Kidney epithelial cell (primary cell): Measurements from ENCODE around the gene CHERP. TPM values are rescaled to one million over a fixed set of nuclear protein-coding genes. Genes with fewer than 3 reads are reported as not detected.

Experiments used
- DNase-seq: peaks from one replicate; pipeline ENCODE4 v3.0.0-alpha.2; 2010; ENCODE audit warnings: low read depth
- H3K27me3 ChIP-seq: 2 replicates; pipeline ENCODE4 v1.6.0; 2011; ENCODE audit warnings: low read length; ENCODE audit not compliant: control insufficient read depth, insufficient read depth
- H3K36me3 ChIP-seq: 2 replicates; pipeline ENCODE4 v1.5.1; 2011; ENCODE audit warnings: low read length; ENCODE audit not compliant: control insufficient read depth, insufficient read depth
- H3K4me3 ChIP-seq: 2 replicates; pipeline ENCODE4 v1.5.1; 2011; ENCODE audit warnings: low read depth, mild to moderate bottlenecking, control low read depth, low read length
- CTCF ChIP-seq: IDR thresholded peaks from 2 replicates; pipeline ENCODE4 v1.5.1; 2011; ENCODE audit warnings: mild to moderate bottlenecking, moderate library complexity, low read length, control low read depth, inconsistent platforms; ENCODE audit not compliant: insufficient read depth, poor library complexity, severe bottlenecking
- total RNA-seq: library from RNA; depleted of rRNA; stranded (reverse); fragments of >200 nt; gene quantifications from 2 replicates; pipeline ENCODE4 v1.2.3, GENCODE V29; 2015

Gene CHERP
- total RNA-seq, 1 donor from 2014 or later = 10.3 TPM

DNA sequence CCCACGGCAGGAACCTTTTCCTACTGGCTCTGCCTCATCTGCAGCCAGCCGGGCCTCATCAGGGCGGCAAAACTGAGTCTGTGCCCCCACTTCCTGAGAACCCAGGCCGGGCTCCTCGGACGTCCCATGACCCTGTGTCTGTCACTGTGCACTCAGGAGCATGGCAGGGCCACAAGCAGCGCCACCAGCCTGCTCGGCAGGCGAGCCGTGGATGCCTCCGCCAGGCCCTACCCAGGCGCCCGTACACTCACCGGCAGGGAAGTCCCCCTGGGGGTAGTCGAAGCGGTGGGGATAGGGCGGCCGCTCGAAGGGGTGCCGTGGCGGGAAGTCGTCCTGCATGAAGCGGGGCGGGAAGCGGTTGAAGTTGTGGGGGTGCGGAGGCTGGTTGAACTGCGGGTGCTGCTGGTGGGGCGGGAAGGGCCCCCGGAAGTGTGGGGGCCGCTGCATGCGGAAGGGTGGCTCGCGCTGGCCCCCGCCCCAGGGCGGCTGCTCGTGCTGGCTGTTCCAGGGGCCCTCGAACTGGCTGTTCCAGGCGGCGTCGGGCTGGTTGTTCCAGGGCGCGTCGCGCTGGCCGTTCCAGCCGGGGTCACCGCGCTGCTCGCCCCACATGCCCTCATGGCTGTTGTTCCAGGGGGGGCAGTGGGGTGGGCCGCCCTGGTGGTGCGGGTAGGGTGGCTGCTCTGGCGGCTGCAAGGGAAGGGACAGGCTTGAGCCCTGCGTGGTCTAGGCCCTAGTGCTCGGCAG is 17.1 kb downstream of the CHERP start:
- no peak for TF ChIP-seq CTCF
- Histone ChIP-seq H3K27me3 (no peaks in the 10 kb centered on the region), H3K36me3 (peaks cover 6% of the 10 kb centered on the region), H3K4me3 (no peak overlapping the region)
- DNase-seq = no peak

DNA sequence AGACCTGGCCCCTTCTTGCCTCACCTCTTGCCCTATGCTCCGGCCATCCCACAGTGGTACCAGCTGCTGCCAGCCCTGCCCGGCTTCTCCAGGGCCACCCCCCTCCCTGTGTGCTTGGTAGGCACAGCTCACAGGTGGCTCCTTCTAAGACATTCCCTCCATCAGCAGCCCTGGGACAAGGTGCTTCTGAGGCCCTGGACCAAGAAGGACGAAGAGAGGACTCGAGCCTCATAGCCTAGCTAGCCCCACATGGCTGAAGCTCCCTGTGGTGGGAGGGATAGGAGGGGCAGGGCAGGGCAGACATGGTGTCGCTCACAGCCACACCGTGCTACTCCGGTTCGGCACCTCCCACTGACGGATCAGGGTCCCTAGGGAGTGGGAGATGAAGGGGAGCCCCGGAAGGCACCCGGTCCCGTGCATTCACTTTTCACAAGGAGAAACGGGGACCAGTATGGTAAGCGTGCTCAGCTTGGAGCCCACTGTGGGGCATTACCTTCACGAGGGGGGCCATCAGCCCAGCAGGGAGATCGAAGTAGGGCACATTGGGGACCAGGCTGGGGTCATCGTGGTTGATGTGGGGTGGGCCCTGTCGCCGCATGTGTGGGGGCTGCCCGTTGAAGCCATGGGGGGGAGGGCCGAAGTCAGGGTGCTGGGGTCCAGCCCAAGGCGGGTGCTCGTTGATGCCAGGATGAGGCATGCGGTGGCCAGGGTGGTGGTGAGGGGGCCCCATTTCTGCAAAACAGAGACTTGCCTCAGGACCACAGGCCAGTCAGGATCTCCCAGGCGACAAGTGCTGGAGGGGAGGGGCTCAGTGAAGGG is 19.5 kb downstream of the CHERP start:
- H3K36me3 ChIP-seq = peaks cover 5% of the 10 kb centered on the region
- DNase-seq = no peak
- no peak for TF ChIP-seq CTCF
- no peak overlapping the region for H3K4me3 ChIP-seq
- H3K27me3 ChIP-seq = no peaks in the 10 kb centered on the region

DNA sequence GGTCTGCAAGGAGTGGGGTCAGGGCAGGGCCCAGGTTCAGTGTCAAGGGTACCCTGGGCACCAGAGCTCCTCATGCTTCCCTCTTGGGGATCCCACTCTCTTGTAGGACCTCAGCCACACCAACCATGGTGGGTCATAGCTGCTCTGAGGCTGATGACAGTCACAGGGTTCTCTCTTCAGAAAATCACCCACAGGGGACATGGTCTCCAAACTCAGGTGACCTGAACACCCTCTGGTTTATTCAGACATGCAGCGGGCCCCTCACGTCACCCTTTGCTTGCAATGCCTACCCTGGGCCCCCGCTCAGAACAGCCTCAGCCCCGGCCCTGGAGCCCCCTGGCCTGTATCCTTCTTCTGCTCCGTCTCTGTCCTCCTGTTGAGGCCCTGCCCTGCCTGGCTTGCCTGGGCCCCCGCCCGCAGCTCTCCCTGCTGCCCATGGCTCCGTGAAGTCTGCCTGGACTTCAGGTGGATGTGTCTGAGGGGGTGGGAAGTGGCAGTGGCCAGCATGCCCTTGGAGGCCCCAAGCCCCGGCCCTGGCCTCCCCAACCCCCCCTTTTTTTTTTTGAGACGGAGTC is 20.4 kb downstream of the CHERP start:
- no peaks in the 10 kb centered on the region for H3K27me3 ChIP-seq
- TF ChIP-seq CTCF = no peak
- peaks cover 6% of the 10 kb centered on the region for H3K36me3 ChIP-seq
- DNase-seq = no peak
- H3K4me3 ChIP-seq = no peak overlapping the region

DNA sequence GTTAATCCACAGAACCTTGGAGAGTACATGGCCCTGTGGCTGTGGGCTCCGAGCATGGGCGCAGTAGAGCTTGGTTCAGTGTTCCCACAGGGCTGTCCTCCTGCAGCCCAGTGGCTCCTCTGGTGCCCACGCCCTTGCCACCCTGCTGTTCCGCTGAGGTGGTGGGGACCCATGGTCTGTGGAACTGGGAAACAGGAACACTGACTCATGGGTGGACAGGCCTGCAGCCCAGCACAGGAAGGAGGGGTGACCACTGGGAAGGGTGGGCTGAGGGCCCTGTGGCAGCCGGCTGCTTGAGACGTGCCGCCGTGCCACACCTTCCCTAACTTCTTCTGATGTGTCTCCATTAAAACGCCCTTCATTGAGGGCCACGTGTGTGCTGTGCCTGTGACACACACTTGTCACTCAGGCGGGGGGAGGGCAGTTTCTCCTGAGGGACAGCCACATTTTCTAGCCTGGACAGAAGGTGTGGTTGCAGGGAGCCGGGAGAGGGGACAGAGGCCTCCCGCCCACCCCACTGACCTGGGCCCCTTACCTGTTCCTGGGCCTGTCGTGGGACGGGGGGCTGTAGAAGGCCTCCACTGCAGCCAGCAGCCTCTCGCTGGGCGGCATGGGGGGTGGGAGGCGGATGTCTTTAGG is 21.1 kb downstream of the CHERP start:
- DNase-seq = no peak
- no peak for TF ChIP-seq CTCF
- H3K36me3 ChIP-seq = peaks cover 6% of the 10 kb centered on the region
- H3K27me3 ChIP-seq = no peaks in the 10 kb centered on the region
- H3K4me3 ChIP-seq = no peak overlapping the region

DNA sequence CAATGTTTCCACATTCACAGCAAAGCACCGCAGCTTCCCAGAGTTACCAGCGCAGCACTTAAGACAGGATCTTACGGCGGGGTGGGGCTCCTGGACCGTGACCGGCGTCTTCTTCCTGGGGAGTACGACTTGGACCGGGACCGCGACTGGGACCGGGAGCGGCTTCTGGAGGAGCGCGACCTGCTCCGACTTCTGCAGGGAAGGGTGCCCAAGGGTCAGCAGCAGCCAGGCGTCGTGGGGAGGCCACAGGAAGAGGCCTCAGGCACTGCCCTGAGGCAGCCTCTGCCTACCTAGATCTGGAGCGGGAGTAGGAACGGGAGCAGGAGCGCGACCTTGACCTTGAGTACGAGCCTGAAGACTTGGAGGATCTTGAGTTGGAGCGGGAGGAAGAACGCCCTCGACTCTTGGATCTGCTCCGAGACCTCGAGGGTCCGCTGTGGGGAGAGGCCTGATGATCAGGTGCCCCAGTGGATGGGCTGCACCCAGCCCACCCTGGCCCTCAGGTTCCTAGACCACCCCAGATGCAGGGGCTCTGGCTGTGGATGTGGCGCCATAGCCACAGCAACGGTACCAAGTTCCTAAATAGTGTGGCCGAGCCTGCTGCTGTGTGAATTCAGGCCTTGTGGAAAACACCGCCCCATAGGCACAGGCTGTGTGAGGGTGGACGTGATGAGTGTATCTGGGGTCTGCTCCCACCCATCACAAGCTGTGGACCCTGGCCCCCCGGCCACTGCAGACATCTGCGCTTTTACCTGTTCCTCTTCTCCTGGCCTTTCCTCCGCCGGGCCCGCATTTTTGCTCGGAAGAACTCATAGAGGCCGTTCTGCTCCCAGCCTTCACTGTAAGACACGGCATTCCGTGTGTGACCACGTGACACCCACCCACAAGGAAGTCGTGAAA is 21.9 kb downstream of the CHERP start:
- TF ChIP-seq CTCF = no peak
- no peak overlapping the region for H3K4me3 ChIP-seq
- peaks cover 6% of the 10 kb centered on the region for H3K36me3 ChIP-seq

More for the DNA sequence above, 21.9 kb downstream of the CHERP start:
- no peaks in the 10 kb centered on the region for H3K27me3 ChIP-seq
- no peak for DNase-seq
